GM19023 (cell line): ENCODE data around the gene HIF3A.
"Not testable (repeated sequence)": the region's sequence is repeated elsewhere in the genome, so short reads cannot be mapped to it uniquely, and the experiment has no call there.

Source experiments
- ATAC-seq: cut with Tn5 transposase; IDR thresholded peaks from one replicate; pipeline ENCODE4 v1.9.1; 2021; ENCODE audit warnings: mild to moderate bottlenecking, moderate library complexity; ENCODE audit not compliant: unreplicated experiment

Gene HIF3A

GRCh38 chr19:46356149-46357055 is 59.6 kb downstream of the HIF3A start:
- ATAC-seq, result no peak

GRCh38 chr19:46357846-46358583 is 61.2 kb downstream of the HIF3A start:
- ATAC-seq, result no peak

GRCh38 chr19:46361915-46362314 is 65.1 kb downstream of the HIF3A start:
- ATAC-seq, result no peak

GRCh38 chr19:46364359-46364758 is 67.5 kb downstream of the HIF3A start:
- ATAC-seq, result no peak

- ATAC-seq, result no peak
Observed at GRCh38 chr19:46365561-46365960, 68.7 kb downstream of the HIF3A start.

GRCh38 chr19:46366620-46367292 is 69.9 kb downstream of the HIF3A start:
- ATAC-seq, result no peak

GRCh38 chr19:46367426-46367825 is 70.6 kb downstream of the HIF3A start:
- ATAC-seq, result no peak

GRCh38 chr19:46368116-46368515 is 71.3 kb downstream of the HIF3A start:
- ATAC-seq, result no peak

GRCh38 chr19:46369817-46370216 is 73.0 kb downstream of the HIF3A start:
- ATAC-seq, result no peak

- ATAC-seq, result no peak
Observed at GRCh38 chr19:46371371-46371901, 74.6 kb downstream of the HIF3A start.

GRCh38 chr19:46372901-46373490 is 76.2 kb downstream of the HIF3A start:
- ATAC-seq, result no peak

GRCh38 chr19:46373491-46374359 is 76.9 kb downstream of the HIF3A start:
- ATAC-seq, result no peak

GRCh38 chr19:46374536-46375475 is 78.0 kb downstream of the HIF3A start:
- no peak for ATAC-seq

- ATAC-seq, result not testable (repeated sequence)
Observed at GRCh38 chr19:46375476-46376067, 78.7 kb downstream of the HIF3A start.

- ATAC-seq, result no peak
Observed at GRCh38 chr19:46376241-46377153, 79.7 kb downstream of the HIF3A start.

- ATAC-seq, result no peak
Observed at GRCh38 chr19:46378268-46378667, 81.4 kb downstream of the HIF3A start.

GRCh38 chr19:46380690-46381089 is 83.8 kb downstream of the HIF3A start:
- no peak for ATAC-seq
